Hepatocyte (in vitro differentiated cells): ENCODE data around the gene GRP. TPM values are rescaled to one million over a fixed set of nuclear protein-coding genes. Genes with fewer than 3 reads are reported as not detected.

Experiments used
- DNase-seq: peaks from one replicate; pipeline ENCODE4 v3.0.0-alpha.2; 2016; ENCODE audit warnings: low spot score
- H2AFZ ChIP-seq: fragments of 200-600 bp; sonication (generic); 2 replicates; pipeline ENCODE4 v1.6.0; 2016; ENCODE audit warnings: antibody characterized with exemption, mild to moderate bottlenecking
- H3K27ac ChIP-seq: fragments of 200-600 bp; sonication (generic); 2 replicates; pipeline ENCODE4 v1.5.1; 2016; ENCODE audit warnings: mild to moderate bottlenecking
- H3K27me3 ChIP-seq: fragments of 200-600 bp; sonication (generic); 2 replicates; pipeline ENCODE4 v1.6.1; 2016
- H3K36me3 ChIP-seq: fragments of 200-600 bp; sonication (generic); replicated peaks from 2 replicates; pipeline ENCODE4 v1.5.1; 2016; ENCODE audit warnings: low read depth; ENCODE audit not compliant: insufficient read depth
- H3K4me1 ChIP-seq: fragments of 200-600 bp; sonication (generic); 2 replicates; pipeline ENCODE4 v1.5.1; 2016; ENCODE audit warnings: mild to moderate bottlenecking, moderate library complexity; ENCODE audit not compliant: insufficient read depth
- H3K4me2 ChIP-seq: fragments of 200-600 bp; sonication (generic); 2 replicates; pipeline ENCODE4 v1.6.0; 2016
- H3K4me3 ChIP-seq: fragments of 200-600 bp; sonication (generic); 2 replicates; pipeline ENCODE4 v1.5.1; 2016; ENCODE audit warnings: mild to moderate bottlenecking
- H3K79me2 ChIP-seq: fragments of 200-600 bp; sonication (generic); 2 replicates; pipeline ENCODE4 v1.6.0; 2017; ENCODE audit warnings: mild to moderate bottlenecking
- H3K9me2 ChIP-seq: fragments of 200-600 bp; sonication (generic); replicated peaks from 2 replicates; pipeline ENCODE4 v1.6.0; 2017; ENCODE audit warnings: mild to moderate bottlenecking; ENCODE audit not compliant: insufficient read depth
- H3K9me3 ChIP-seq: fragments of 200-600 bp; sonication (generic); 2 replicates; pipeline ENCODE4 v1.5.1; 2016; ENCODE audit warnings: low read depth, mild to moderate bottlenecking
- H4K20me1 ChIP-seq: fragments of 200-600 bp; sonication (generic); 2 replicates; pipeline ENCODE4 v1.6.0; 2016; ENCODE audit warnings: mild to moderate bottlenecking; ENCODE audit not compliant: insufficient read depth, poor library complexity, severe bottlenecking
- CTCF ChIP-seq: fragments of 200-600 bp; sonication (generic); IDR thresholded peaks from 2 replicates; pipeline ENCODE4 v1.5.1; 2016; ENCODE audit warnings: antibody characterized with exemption, mild to moderate bottlenecking; ENCODE audit not compliant: poor library complexity
- EZH2 ChIP-seq: fragments of 200-600 bp; sonication (generic); IDR thresholded peaks from 2 replicates; pipeline ENCODE4 v1.6.1; 2016; ENCODE audit warnings: antibody characterized with exemption, mild to moderate bottlenecking, borderline replicate concordance
- EZH2phosphoT487 ChIP-seq: fragments of 200-600 bp; sonication (generic); IDR thresholded peaks from one replicate; pipeline ENCODE4 v1.6.1; 2018; ENCODE audit warnings: antibody characterized with exemption, mild to moderate bottlenecking, low read depth, moderate library complexity; ENCODE audit not compliant: unreplicated experiment, severe bottlenecking
- WGBS: methylation state at CpG from one replicate; pipeline ENCODE4 v1.1.6; 2016; ENCODE audit warnings: low lambda C conversion rate; ENCODE audit errors: missing lambda C conversion rate; 5-methylcytosine and 5-hydroxymethylcytosine counted together
- polyA plus RNA-seq: library from polyadenylated mRNA; unstranded; fragments of >200 nt; fragmentation: Nextera tagmentation; extraction: Ambion mirVana; gene quantifications from 2 replicates; pipeline ENCODE4 v1.2.1, GENCODE V29; 2016
- total RNA-seq: library from RNA; depleted of rRNA; stranded (reverse); fragments of >200 nt; gene quantifications from 2 replicates; pipeline ENCODE4 v1.2.3, GENCODE V29; 2014

Gene GRP
- total and polyA plus RNA-seq, 2 experiments from 2014 or later = 0.71 to 2.6 TPM

GRCh38 chr18:59180150-59180845 is 39.7 kb upstream of the GRP start:
- 66% methylated on average over 9 of the region's 9 CpGs for WGBS
- no peak overlapping the region for H2AFZ ChIP-seq
- no peak overlapping the region for H3K4me2 ChIP-seq
- H3K4me3 ChIP-seq = no peak overlapping the region
- no peaks in the 10 kb centered on the region for H3K9me2 ChIP-seq
- no peak for DNase-seq
- no peaks in the 10 kb centered on the region for H3K4me1 ChIP-seq
- TF ChIP-seq EZH2 (no peak), CTCF (no peak), EZH2phosphoT487 (no peak)
- no peaks in the 10 kb centered on the region for H3K9me3 ChIP-seq
- no peaks in the 10 kb centered on the region for H3K27me3 ChIP-seq
- no peaks in the 10 kb centered on the region for H4K20me1 ChIP-seq
- H3K36me3 ChIP-seq = no peaks in the 10 kb centered on the region
- no peak overlapping the region for H3K27ac ChIP-seq
- H3K79me2 ChIP-seq = no peaks in the 10 kb centered on the region

GRCh38 chr18:59182673-59183072 is 37.3 kb upstream of the GRP start:
- no peaks in the 10 kb centered on the region for H4K20me1 ChIP-seq
- H3K27me3 ChIP-seq = no peaks in the 10 kb centered on the region
- no peak for DNase-seq
- no peak overlapping the region for H3K27ac ChIP-seq
- H2AFZ ChIP-seq = no peak overlapping the region
- H3K36me3 ChIP-seq = no peaks in the 10 kb centered on the region
- 67% methylated on average over 1 of the region's 1 CpG for WGBS
- no peaks in the 10 kb centered on the region for H3K4me1 ChIP-seq
- no peak overlapping the region for H3K4me2 ChIP-seq
- H3K9me2 ChIP-seq = no peaks in the 10 kb centered on the region
- no peak for TF ChIP-seq EZH2
- H3K4me3 ChIP-seq = no peak overlapping the region
- no peaks in the 10 kb centered on the region for H3K9me3 ChIP-seq
- H3K79me2 ChIP-seq = no peaks in the 10 kb centered on the region

- Histone ChIP-seq H3K79me2 (no peaks in the 10 kb centered on the region), H4K20me1 (no peaks in the 10 kb centered on the region), H3K27me3 (no peaks in the 10 kb centered on the region), H2AFZ (no peak overlapping the region), H3K36me3 (no peaks in the 10 kb centered on the region), H3K4me1 (no peaks in the 10 kb centered on the region), H3K9me2 (no peaks in the 10 kb centered on the region), H3K27ac (no peak overlapping the region), H3K9me3 (no peaks in the 10 kb centered on the region), H3K4me2 (no peak overlapping the region), H3K4me3 (no peak overlapping the region)
- no peak for TF ChIP-seq CTCF
- no peak for TF ChIP-seq EZH2phosphoT487
- TF ChIP-seq EZH2 = no peak
- DNase-seq = no peak
- WGBS = 91% methylated on average over 2 of the region's 2 CpGs
These were observed 30.9 kb upstream of the GRP start for GRCh38 chr18:59189008-59189407.

- Histone ChIP-seq H3K9me2 (no peaks in the 10 kb centered on the region), H3K9me3 (no peaks in the 10 kb centered on the region), H4K20me1 (no peaks in the 10 kb centered on the region), H3K4me2 (no peak overlapping the region), H3K27me3 (no peaks in the 10 kb centered on the region), H3K4me3 (no peak overlapping the region), H3K36me3 (no peaks in the 10 kb centered on the region), H3K4me1 (no peaks in the 10 kb centered on the region), H3K27ac (no peak overlapping the region), H3K79me2 (no peaks in the 10 kb centered on the region), H2AFZ (no peak overlapping the region)
- WGBS = 75% methylated on average over 1 of the region's 1 CpG
- TF ChIP-seq EZH2phosphoT487 (no peak), CTCF (no peak), EZH2 (no peak)
- no peak for DNase-seq
These were observed 30.2 kb upstream of the GRP start for GRCh38 chr18:59189746-59190145.
